ENCODE measurements around the gene PAFAH1B2. TPM values are rescaled to one million over a fixed set of nuclear protein-coding genes. Genes with fewer than 3 reads are reported as not detected.
"Not testable (repeated sequence)": the region's sequence is repeated elsewhere in the genome, so short reads cannot be mapped to it uniquely, and the experiment has no call there.

PAFAH1B2 gene
- total RNA-seq, 1 donor from 2014 or later, result 77.2 TPM

DNA sequence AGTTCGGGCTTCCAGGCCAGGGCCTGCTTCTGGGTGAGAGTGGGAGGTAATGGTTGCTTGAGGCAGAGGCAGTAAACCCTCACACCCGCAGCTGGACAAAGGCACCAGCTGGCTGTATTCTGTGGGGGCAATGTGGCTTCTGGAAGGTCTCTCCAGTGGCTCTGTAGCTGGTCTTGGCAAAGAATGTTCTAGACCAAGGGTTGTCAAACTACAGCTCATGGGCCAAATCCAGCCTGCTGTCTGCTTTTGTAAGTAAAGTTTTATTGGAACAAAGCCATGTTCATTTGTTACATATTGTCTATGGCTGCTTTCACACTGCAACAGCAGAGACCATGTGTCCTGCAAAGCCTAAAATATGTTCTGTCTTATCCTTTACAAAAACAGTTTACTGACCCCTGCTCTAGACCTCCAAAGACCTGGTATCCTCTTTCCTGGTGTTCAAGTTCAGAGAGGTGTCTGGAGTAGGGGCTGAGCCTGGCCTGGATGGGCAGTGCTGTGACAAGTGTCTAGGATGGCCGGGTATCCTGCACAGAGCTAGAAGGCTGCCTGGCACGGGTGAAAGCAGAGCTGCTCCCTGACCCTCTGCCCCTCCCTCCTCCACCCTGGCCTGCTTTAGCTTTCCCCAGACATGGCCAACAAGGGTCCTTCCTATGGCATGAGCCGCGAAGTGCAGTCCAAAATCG is 58.4 kb downstream of the PAFAH1B2 start:
- no peak for DNase-seq (ENCODE audit: low spot score)

DNA sequence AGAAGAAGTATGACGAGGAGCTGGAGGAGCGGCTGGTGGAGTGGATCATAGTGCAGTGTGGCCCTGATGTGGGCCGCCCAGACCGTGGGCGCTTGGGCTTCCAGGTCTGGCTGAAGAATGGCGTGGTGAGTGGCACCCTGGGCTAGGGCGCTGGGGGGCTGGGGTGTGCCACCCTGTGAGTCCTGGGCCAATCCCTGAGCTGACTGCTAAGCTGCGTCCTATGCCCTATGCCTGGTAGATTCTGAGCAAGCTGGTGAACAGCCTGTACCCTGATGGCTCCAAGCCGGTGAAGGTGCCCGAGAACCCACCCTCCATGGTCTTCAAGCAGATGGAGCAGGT is 59.0 kb downstream of the PAFAH1B2 start:
- DNase-seq (ENCODE audit: low spot score), result no peak

DNA sequence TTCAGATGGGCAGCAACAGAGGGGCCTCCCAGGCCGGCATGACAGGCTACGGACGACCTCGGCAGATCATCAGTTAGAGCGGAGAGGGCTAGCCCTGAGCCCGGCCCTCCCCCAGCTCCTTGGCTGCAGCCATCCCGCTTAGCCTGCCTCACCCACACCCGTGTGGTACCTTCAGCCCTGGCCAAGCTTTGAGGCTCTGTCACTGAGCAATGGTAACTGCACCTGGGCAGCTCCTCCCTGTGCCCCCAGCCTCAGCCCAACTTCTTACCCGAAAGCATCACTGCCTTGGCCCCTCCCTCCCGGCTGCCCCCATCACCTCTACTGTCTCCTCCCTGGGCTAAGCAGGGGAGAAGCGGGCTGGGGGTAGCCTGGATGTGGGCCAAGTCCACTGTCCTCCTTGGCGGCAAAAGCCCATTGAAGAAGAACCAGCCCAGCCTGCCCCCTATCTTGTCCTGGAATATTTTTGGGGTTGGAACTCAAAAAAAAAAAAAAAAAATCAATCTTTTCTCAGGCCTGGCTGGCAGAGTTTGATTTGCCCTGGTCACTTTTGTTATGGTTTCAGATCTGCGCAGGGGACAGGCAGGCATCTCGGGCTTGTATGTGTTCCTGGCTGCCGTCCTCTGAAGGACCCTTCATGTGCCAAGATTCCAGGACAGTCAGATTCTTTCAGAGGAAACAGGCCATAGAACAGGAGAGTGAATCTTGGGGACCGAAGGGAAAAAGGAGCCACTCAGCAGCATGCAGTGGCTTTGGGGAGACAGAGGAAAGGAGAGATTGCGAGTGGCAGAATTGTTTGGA is 60.4 kb downstream of the PAFAH1B2 start:
- DNase-seq (ENCODE audit: low spot score), result no peak

DNA sequence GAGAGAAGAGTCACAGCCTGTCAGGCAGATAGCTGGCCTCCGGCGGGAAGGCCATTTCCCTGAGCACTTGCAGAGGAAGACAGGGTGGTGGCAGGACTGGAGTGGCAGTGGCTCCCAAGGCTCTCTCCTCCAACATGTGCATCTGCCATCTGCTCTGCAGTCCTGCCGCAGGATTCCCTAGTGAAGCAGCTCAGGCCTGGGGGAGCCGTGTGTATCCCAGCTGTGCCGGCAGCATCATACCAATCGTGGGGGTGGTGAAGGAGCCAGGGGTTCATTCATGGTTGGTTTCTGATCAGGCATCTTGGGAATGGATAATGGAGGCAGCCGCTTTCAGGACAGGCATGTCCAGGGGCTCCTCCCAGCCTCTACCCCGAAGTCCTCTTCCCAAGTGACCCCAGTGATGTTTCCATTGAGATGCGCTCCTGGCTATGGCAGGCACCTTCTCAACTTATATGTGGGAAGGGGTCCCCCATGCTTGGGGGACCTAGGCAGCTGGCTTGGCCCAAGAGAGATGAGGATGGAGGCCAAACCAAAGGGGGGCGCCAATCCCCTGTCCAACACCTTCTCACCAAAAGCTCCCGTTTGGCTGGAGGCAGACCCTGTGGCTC is 61.2 kb downstream of the PAFAH1B2 start:
- no peak for DNase-seq (ENCODE audit: low spot score)

DNA sequence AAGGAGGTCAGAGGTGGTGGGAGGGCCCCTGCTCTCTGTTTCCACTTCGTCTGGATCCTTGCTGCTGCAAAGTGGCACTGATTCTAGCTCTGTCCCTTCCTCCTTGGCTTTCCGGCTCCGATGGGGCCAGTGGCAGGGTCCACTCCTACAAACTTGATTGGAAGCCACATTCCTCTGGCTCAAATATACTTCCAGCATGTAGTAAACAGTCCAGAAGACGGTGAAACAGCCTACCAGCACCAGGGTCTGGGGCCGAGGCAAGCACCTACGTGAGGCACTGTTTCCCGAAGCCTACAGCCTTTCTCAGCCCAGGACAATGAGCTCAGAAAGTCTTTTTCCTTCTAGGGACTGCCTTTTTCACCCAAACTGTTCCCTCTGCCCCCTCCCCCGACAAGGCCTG is 62.0 kb downstream of the PAFAH1B2 start:
- not testable (repeated sequence) for DNase-seq (ENCODE audit: low spot score)

GRCh38 chr11:117206859-117207258 is 62.8 kb downstream of the PAFAH1B2 start:
- not testable (repeated sequence) for DNase-seq (ENCODE audit: low spot score)

GRCh38 chr11:117207481-117207880 is 63.4 kb downstream of the PAFAH1B2 start:
- DNase-seq (ENCODE audit: low spot score), result not testable (repeated sequence)

GRCh38 chr11:117208710-117209109 is 64.6 kb downstream of the PAFAH1B2 start:
- not testable (repeated sequence) for DNase-seq (ENCODE audit: low spot score)

- not testable (repeated sequence) for DNase-seq (ENCODE audit: low spot score)
Measured at GRCh38 chr11:117209351-117210125, 65.5 kb downstream of the PAFAH1B2 start.

GRCh38 chr11:117210620-117211019 is 66.5 kb downstream of the PAFAH1B2 start:
- no peak for DNase-seq (ENCODE audit: low spot score)

DNA sequence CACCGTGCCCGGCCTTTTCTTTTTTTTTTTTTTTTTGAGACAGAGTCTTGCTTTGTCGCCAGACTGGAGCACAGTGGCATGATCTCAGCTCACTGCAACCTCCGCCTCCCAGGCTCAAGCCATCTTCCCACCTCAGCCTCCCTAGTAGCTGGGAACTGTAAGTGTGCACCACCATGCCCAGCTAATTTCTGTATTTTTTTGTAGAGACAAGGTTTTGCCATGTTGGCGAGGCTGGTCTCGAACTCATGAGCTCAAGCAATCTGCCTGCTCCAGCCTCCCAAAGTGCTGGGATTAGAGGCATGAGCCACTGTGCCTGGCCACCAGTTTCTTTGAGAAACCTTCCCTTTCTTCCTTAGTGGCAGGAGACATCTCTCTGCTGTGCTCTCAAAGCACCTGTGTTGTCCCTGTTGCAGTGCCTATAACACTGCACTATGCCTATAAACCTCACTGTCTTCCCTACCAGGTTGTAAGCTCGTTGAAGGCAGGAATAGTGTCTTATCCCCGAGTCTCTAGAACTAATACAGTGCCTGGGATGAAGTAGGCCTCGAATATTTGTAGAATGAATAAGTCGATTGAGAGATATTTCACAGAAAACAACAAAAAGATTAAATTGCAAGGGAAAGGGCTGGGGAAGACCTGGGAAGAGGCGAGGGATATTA is 68.7 kb downstream of the PAFAH1B2 start:
- no peak for DNase-seq (ENCODE audit: low spot score)

DNA sequence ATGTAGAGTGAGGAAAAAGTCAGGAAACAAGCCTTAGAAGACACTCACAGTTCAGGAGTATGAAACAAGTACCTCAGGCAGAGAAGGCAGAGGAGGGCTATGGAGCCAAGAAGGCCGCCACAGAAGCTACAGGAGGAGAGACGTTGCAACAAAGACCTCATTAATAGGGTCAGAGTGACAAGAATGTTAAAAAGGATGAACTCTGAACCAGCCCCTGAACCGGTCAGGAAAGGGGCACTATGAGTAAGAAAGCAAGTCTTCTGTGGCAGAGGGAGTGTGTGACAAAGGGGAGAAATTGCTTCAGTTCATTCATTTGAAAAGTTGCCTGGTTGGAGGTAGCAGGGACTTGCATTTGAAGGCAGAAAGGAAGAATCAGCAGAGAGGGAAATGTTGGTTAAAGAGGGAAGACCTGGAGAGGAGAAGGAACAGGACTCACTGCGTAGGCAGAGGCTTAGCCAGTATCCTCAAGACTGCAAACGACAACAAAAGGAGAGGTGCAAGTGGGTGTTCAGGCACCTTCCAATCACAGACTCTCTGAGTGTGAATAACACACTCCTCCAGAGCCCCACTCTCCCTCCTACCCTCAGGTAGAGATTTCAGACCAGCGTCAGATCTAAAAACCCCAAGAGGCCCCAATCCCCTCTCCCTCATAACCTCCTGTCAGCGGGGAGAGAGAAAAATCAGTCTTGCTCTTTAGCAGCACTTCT is 70.5 kb downstream of the PAFAH1B2 start:
- no peak for DNase-seq (ENCODE audit: low spot score)

GRCh38 chr11:117217141-117218084 is 73.3 kb downstream of the PAFAH1B2 start:
- no peak for DNase-seq (ENCODE audit: low spot score)

GRCh38 chr11:117218133-117218915 is 74.2 kb downstream of the PAFAH1B2 start:
- no peak for DNase-seq (ENCODE audit: low spot score)

GRCh38 chr11:117219001-117219400 is 74.9 kb downstream of the PAFAH1B2 start:
- no peak for DNase-seq (ENCODE audit: low spot score)

DNA sequence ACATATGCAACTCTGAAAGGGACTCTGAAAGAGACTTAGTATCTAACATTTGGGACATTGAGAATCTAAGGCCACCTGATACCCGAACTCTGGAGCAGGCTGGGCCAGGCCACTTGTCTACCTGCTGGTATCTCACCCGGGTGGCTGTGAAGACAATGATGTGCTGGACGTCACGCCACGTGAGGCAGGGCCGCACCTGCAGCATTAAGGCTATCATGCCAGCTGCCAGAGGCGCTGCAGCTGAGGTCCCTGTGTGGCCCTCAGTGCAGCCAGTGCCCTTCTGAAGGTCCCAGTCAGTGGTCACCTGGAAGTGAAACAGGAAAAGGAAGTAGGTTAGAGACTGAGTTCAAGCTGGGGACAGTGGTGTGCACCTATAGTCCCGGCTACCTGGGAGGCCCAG is 75.4 kb downstream of the PAFAH1B2 start:
- DNase-seq (ENCODE audit: low spot score), result no peak

- DNase-seq (ENCODE audit: low spot score), result no peak
Measured at GRCh38 chr11:117219995-117220394, 75.9 kb downstream of the PAFAH1B2 start.

GRCh38 chr11:117220568-117220967 is 76.5 kb downstream of the PAFAH1B2 start:
- no peak for DNase-seq (ENCODE audit: low spot score)

All from ureter (tissue), 1 donor.